Measurements from ENCODE around the gene GPAT2.
"Not testable (repeated sequence)": the region's sequence is repeated elsewhere in the genome, so short reads cannot be mapped to it uniquely, and the experiment has no call there.

GRCh38 chr2:96016321-96016720 lies 18.4 kb downstream of the GPAT2 start:
- TF ChIP-seq EZH2 (IDR thresholded peaks at IDR 0.05; ENCODE audit: insufficient read depth, poor library complexity, severe bottlenecking); EZH2phosphoT487 (IDR thresholded peaks at IDR 0.05; ENCODE audit: insufficient read depth, low read depth): not testable (repeated sequence)

Measured in GM23248 (cell line).